Left renal pelvis (tissue), 4 donors: ENCODE measurements around the gene AP1G2. TPM values are rescaled to one million over a fixed set of nuclear protein-coding genes. Genes with fewer than 3 reads are reported as not detected.
"Not testable (repeated sequence)": the region's sequence is repeated elsewhere in the genome, so short reads cannot be mapped to it uniquely, and the experiment has no call there.

Experiments
- DNase-seq, 4 donors: peaks; one replicate each; pipeline ENCODE4 v3.0.0-alpha.2; 2013; ENCODE audit warnings: low read depth in 4 of 4, low spot score in 3 of 4
- polyA plus RNA-seq, 4 donors: library from polyadenylated mRNA; unstranded; fragments of 120-200 nt; gene quantifications; one replicate each; pipeline ENCODE4 v1.2.1, GENCODE V29; 2013; ENCODE audit not compliant: insufficient read length in 4 of 4

AP1G2 gene
- polyA plus RNA-seq, 4 donors, result 47.5 to 119 (median 73.7) TPM

DNA sequence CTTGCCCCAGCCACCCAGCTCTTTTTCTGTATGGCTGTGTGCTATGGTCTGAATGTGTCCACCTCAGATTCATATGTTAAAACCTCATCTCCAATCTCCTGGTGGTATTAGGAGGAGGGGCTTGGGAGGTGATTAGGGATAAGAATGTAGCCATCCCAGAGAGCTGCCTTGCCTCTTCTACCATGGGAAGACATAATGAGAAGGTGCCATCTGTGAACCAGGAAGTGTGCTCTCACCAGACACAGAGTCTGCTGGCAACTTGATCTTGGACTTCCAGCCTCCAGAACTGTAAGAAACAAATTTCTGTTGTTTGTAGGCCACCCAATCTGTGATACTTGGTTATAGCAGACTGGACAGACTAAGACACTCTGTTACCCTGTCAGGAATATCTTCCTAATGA, 33.8 kb upstream of the AP1G2 start:
- DNase-seq, result no peak

GRCh38 chr14:23600806-23601205, 33.2 kb upstream of the AP1G2 start:
- DNase-seq, result no peak

DNA sequence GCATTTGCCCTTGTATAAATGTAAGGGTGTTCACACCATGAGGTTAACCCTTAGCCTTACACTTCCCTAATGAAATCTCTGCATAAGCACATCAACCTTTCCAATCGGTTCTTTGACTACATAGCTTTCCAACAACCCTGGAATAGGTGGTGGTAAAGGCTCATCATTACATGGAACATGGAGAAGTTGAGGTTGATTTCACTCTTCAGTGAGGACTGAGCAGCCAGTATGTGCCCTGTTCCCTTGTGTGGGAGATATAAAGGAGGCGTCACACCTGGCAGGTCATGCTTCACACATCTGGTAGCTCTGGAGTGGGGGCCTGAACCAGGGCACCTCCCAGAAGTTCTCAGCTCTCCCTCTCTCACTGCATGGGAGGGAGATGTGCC, 32.7 kb upstream of the AP1G2 start:
- DNase-seq, result no peak

GRCh38 chr14:23594191-23594590, 26.6 kb upstream of the AP1G2 start:
- DNase-seq, result not testable (repeated sequence)

- no peak for DNase-seq
These were observed 22.6 kb upstream of the AP1G2 start for GRCh38 chr14:23590198-23590597.

DNA sequence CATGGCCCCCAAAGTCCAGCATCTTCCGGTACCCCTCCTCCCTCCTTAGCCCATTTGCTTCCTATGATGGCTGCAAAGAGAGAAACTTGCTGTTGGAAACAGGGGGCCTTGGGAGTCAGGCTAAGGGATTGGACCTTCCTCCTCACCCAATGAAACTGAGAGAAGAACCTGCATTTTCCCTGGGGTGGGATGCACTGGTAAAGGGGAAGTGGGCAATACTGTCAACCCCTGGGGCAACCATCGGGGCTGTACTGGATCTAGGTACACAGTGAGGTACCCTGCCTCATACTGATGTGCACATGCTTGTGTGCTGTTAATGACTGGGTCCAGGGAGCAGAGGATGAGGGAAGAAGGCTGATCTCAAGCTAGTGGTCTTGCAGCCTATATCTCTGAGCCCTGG, 22.0 kb upstream of the AP1G2 start:
- no peak for DNase-seq

DNA sequence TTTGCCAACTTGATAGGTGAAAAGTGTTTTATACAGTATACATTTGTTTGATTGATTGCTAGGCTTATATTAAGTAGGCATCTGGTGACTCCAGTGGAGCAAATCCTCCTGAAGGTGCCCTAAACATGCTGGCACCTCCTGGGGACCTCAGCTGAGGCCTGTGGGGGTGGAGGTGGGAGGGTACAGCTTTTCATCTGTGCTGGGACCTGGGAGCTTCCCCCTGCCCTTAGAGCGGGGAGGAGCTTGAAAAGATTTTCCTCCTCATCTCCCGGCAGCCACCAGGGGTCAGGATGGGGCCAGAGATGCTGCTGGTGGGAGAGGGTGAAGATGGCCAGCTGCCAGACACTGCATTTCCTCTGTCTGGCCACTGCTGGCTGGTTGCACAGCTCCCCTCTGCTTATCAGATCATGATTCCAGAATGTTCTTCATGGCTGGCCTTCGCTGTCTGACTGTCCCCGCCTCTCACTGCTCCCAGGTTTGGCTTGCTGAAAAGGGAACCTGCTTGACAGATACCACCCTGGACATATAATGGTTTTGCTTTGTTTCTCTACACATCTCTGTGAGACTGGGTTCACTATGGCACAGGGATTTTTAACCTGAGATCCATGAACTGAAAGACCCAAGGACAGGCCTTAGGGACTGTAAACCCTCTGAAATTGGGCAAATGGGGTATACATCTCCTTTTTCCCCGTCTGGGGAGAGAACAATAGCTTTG, 21.4 kb upstream of the AP1G2 start:
- DNase-seq, result peak; percentile 67 to 84 (median 81)

- not testable (repeated sequence) for DNase-seq
These were observed 17.1 kb upstream of the AP1G2 start for GRCh38 chr14:23584527-23585203.

- not testable (repeated sequence) for DNase-seq
These were observed 16.4 kb upstream of the AP1G2 start for GRCh38 chr14:23583761-23584526.

- DNase-seq, result no peak
These were observed 15.5 kb upstream of the AP1G2 start for GRCh38 chr14:23582906-23583760.

DNA sequence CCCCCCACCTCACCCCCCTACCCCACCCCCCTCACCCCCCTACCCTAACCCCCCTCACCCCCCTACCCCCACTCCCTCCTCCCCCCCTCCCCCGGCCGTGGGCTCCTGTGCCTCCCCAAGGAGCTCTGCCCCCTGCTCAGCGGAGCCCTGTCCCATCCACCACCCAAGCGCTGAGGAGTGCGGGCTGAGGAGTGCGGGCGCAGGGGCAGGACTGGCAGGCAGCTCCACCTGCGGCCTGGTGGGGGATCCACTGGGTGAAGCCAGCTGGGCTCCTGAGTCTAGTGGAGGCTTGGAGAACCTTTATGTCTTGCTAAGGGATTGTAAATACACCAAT, 13.3 kb upstream of the AP1G2 start:
- no peak for DNase-seq

DNA sequence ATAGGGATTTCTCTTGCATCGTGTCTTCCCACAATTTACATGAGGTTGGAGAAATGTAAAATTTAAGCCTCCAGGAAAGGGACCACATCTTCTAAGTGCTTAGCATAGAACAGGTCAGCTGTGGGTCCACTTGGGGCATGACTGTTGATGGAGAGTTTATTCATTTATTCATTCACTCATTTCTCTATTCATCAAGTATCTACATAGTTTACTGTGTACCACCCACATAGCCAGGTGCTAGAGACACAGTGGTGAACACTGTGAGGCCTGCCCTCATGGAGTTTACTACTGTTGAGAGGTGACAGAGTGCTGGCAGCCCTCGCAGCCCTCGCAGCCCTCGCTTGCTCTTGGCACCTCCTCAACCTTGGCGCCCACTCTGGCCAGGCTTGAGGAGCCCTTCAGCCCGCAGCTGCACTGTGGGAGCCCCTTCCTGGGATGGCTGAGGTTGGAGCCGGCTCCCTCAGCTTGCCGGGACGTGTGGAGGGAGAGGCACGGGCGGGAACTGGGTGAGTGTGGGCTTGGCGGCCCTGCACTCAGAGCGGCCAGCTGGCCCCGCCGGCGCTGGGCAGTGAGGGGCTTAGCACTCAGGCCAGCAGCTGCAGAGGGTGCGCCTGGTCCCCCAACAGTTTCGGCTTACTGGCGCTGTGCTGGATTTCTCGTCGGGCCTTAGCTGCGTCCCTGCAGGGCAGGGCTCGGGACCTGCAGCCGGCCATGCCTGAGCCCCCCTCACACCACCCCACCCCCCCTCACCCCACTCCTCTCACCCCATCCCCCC, 12.7 kb upstream of the AP1G2 start:
- no peak for DNase-seq

DNA sequence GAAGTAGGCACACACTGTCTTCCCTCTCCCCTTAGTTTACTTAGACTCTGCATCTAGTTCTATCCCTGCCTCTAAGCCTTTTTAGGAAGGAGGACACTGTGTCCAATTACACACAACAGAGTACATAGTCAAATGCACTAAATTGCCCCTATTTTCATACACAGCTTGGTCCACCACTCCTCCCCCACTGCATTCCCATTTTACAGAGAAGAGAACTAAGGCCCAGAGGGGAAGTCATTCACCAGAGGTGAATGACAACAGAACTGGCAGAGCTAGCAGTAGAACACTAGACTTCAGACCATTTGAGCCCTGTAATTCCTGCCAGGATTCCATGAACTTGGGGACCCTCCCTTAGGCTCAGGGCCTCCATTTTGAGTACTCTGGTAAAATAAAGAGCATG, 12.1 kb upstream of the AP1G2 start:
- DNase-seq, result no peak

- no peak for DNase-seq
These were observed 11.7 kb upstream of the AP1G2 start for GRCh38 chr14:23579311-23579630.

DNA sequence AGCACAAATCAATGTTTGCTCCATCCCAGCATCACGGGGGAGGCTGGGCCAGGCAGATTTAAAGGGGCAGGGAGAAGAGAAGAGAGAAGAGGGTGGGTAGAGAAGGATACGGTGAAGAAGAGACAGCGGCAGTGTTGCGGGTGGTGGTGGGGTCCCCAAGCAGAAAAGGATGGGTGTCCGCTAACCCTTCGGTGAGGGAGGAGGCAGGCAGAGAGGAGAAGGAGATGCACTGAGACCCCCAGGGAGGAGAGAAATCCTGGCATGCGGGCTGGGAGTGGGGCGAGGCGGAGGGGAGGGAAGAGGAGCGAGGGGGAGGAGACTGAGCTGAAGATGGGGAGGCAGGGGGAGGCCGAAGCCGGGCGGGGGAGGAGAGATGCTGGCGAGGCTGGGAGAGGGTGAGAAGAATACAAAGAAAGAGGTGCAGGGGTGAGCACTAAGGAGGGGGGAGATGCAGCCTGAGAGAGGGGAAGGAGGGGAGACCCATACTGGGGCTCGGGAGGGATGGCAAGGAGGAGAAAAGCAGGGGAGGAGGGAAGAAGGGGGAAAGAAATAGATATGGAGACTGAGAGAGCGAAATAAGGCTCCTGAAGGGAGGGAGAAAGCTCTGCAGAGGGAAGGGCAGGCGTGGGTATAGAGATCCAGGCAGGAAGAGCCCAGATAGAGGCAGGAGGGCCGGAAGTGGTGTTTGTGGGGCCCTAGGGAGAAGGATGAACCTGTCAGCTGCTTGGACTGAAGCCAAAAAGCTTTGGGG, 11.1 kb upstream of the AP1G2 start, which contains the start of gene JPH4:
Gene JPH4 (minus strand): TSS at position 231 of the 751 bp plus-strand sequence. CDS start 1,337 bp downstream, outside the sequence.
- no peak for DNase-seq

DNA sequence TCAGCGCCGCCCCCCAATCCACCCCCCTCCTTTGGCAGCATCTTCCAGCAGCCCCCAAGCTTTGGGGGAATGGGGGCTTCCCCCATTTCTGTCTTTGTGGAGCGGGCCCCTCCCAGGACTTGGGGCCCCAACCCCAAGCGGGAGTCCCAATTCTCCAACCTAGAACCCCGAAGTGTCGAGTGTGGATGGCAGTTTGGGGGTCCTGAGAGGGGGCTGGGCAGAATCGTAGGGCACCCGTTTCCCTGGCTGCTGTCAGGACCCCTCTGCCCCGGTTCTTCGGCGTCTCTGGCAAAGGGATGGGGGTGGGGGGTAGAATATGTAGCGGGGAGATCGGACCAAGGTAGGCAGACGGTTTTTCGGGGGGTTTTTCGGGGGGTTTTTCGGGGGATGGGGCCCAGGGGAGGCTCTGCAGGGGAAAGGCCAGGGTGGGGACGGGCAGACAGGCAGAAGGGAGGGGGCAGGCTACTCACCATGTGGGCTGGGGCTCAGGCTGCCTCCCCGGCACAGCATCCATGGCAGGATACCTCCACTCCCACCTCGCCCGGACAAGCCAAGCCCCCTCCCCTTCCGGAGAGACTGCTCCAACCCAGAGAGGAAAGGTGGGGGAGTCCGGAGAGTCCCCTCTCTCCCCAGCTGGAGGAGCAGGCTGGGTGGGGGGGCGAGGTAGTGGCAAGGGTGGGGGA, 10.3 kb upstream of the AP1G2 start:
- DNase-seq, result no peak

DNA sequence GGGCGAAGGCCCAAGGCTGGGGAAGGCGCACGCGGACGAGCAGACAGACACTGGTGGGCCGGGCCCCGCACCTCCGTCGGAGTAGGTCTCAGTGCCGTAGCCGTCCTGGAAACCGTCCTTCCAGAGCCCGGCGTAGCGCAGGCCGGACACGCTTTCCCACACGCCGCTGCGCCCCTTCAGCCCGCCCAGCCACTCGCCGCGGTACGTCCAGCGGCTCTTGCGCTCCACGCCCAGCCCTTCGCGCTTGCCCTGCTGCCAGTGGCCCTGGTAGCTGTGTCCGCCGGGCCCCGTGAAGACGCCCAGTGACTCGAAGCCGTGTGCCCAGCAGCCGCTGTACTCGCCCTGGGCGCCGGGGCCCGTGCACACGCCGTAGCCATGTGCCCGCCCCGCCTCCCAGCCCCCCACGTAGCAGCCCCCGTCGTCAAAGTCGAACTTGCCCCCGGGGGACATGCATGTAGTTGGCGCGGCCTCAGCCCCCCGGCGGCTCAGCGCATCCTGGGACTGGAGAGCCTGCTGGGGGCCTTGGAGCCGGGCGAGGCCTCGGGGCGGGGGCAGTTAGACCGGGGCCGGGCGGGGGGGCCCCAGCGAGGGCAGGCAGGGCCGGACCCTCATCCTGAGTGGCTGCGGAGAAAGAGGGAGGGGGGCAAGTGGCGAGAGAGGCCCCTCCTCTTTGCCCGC, 9.6 kb upstream of the AP1G2 start:
- DNase-seq, result no peak

DNA sequence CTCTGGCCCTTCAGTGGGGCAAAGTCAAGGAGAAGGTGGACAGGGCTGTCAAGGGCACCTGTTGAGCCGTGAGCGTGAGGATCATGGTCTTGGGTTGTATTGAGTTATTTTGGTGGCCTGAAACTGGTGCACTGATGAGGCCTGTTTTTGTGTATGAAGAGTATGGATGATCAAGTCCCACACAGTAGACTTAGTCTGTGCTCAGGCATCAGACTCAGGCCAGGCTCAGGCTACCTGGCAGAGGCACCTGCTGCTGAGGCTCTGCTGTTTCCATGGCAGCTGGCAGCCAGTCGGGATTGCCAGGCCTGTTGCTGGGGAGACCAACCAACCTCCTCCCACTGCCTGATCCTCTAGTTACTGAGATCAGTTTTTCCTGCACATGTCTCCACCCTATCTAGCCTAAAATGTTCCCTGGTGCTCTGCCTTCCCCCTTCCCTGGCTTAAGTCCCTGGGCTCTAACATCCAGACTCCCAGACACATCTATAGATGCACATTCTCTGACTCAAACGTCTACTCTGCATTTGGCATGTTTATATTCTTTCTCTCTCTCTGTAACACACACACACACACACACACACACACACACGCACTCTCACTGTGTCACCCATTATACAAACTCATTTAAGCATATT, 5.9 kb upstream of the AP1G2 start:
- DNase-seq, result no peak
